Adrenal gland (tissue), 5 donors: ENCODE results near the gene CLIP2.

ENCODE experiments used
- POLR2A ChIP-seq, 2 donors: fragments of 450-650 bp; IDR thresholded peaks; one replicate each; pipeline ENCODE4 v1.6.1; 2017; ENCODE audit warnings: antibody characterized with exemption in 2 of 2, mild to moderate bottlenecking in 2 of 2, moderate library complexity in 1 of 2
- TF ChIP-seq, protein P1 (sequence below), 6 experiments: fragments of 450-650 bp in 4 of 6; fragments of 200-600 bp in 2 of 6; sonication (generic) in 1 of 6; IDR thresholded peaks; 1 replicate in 5 of 6; 2 replicates in 1 of 6; pipeline versions ENCODE4 v1.5.1 to v1.8.0; 2016 to 2021; ENCODE audit warnings: antibody characterized with exemption in 6 of 6, mild to moderate bottlenecking in 2 of 6, moderate library complexity in 1 of 6
- donor health status: DM: no; HTN: no; CAD: no.

DNA sequence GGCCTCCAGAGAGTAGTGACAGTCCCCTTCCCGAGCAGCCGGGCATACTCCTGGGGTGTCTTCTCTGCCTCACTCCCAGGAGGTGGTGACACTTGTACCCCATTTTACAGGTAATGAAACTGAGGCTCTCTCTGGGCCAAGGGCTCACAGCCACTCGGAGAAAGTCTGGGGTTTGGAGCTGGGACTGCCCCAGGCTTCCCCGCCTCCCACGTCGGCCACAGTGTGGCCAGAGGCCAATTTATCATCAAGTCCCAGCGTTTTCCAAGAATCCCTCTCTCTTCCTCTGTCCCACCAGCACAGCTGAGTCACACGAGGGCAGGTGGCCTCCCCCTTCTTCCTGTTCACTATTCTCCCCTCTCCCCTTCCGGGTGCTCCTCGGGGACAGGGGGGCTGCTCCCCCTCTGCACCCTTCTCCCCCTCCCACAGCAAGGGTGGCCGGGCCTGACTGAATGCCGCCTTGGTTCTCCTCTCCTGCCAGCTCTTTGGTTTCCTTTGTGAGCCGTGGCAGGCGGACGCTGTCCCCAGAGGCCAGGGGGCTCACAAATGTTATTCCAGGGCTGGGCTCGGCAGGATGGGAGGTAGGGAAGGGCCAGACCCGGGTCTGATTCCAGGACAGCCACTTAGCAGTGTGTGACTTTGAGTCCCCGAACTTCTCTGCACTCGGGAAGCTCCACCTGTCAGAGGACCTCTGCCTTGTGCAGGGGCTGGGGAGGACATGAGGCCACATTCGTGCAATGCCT is 17.7 kb downstream of the CLIP2 start:
- TF ChIP-seq, protein P1, sequence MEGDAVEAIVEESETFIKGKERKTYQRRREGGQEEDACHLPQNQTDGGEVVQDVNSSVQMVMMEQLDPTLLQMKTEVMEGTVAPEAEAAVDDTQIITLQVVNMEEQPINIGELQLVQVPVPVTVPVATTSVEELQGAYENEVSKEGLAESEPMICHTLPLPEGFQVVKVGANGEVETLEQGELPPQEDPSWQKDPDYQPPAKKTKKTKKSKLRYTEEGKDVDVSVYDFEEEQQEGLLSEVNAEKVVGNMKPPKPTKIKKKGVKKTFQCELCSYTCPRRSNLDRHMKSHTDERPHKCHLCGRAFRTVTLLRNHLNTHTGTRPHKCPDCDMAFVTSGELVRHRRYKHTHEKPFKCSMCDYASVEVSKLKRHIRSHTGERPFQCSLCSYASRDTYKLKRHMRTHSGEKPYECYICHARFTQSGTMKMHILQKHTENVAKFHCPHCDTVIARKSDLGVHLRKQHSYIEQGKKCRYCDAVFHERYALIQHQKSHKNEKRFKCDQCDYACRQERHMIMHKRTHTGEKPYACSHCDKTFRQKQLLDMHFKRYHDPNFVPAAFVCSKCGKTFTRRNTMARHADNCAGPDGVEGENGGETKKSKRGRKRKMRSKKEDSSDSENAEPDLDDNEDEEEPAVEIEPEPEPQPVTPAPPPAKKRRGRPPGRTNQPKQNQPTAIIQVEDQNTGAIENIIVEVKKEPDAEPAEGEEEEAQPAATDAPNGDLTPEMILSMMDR (IDR thresholded peaks at IDR 0.05): no peak
- TF ChIP-seq POLR2A (IDR thresholded peaks at IDR 0.05): no peak
